Panc1 (cell line): Measurements from ENCODE around the gene SLC7A4. TPM values are rescaled to one million over a fixed set of nuclear protein-coding genes. Genes with fewer than 3 reads are reported as not detected.
"Not testable (repeated sequence)": the region's sequence is repeated elsewhere in the genome, so short reads cannot be mapped to it uniquely, and the experiment has no call there.

Experiments
- ATAC-seq: fragments of 200-7000 bp; cut with Tn5 transposase; 2 replicates; pipeline ENCODE4 v1.9.1; 2020; ENCODE audit warnings: mild to moderate bottlenecking, moderate library complexity
- BruUV-seq: library from RNA; stranded (reverse); fragments of 400-500 nt; replicated peaks from 2 replicates; lab custom pipeline; 2021; lab: Mats Ljungman, UMichigan
- CTCF ChIA-PET: fragments of 300-600 bp; sonication (Branson Sonifier 250); formaldehyde crosslinking; loops from one replicate; lab custom pipeline; 2022; ENCODE audit warnings: antibody characterized with exemption; lab: Charles Lee
- POLR2A ChIA-PET: fragments of 300-600 bp; sonication (Branson Sonifier 250); formaldehyde crosslinking; loops from one replicate; lab custom pipeline; 2022; ENCODE audit warnings: antibody characterized with exemption; lab: Charles Lee
- DNase-seq: peaks from one replicate; pipeline ENCODE4 v3.0.0-alpha.2; 2010; ENCODE audit warnings: low read depth, low spot score
- H3K27ac ChIP-seq: 2 replicates; pipeline ENCODE4 v1.5.1; 2011; ENCODE audit warnings: mild to moderate bottlenecking, low read length, inconsistent platforms
- H3K27me3 ChIP-seq: fragments of 200-500 bp; sonication (Bioruptor generic); 2 replicates; pipeline ENCODE4 v1.6.0; 2014; ENCODE audit warnings: low read length, inconsistent platforms; ENCODE audit not compliant: control insufficient read depth, insufficient read depth
- H3K36me3 ChIP-seq: fragments of 200-500 bp; sonication (Bioruptor generic); 2 replicates; pipeline ENCODE4 v1.5.1; 2014; ENCODE audit warnings: inconsistent platforms, mild to moderate bottlenecking, low read length, moderate library complexity; ENCODE audit not compliant: control insufficient read depth, insufficient read depth
- H3K4me1 ChIP-seq: 2 replicates; pipeline ENCODE4 v1.5.1; 2011; ENCODE audit warnings: inconsistent platforms, mild to moderate bottlenecking, low read length, moderate library complexity; ENCODE audit not compliant: control insufficient read depth, insufficient read depth
- H3K4me3 ChIP-seq, 2 experiments: 2 replicates each; pipeline ENCODE4 v1.5.1; 2011 to 2012; ENCODE audit warnings: low read depth in 2 of 2, low read length in 2 of 2, mild to moderate bottlenecking in 2 of 2, inconsistent platforms in 1 of 2, moderate library complexity in 1 of 2
- H3K9me3 ChIP-seq: fragments of 200-500 bp; sonication (Bioruptor generic); 2 replicates; pipeline ENCODE4 v1.5.1; 2014; ENCODE audit warnings: low read depth, mild to moderate bottlenecking, inconsistent platforms, low read length, moderate library complexity; ENCODE audit not compliant: control insufficient read depth, insufficient read depth
- CTCF ChIP-seq: fragments of 450-650 bp; IDR thresholded peaks from 2 replicates; pipeline ENCODE4 v1.5.1; 2017; ENCODE audit warnings: mild to moderate bottlenecking
- POLR2AphosphoS5 ChIP-seq: IDR thresholded peaks from 2 replicates; pipeline ENCODE4 v1.6.1; 2012; ENCODE audit warnings: mild to moderate bottlenecking, low read depth, low read length, moderate library complexity
- SIN3A ChIP-seq: IDR thresholded peaks from 2 replicates; pipeline ENCODE4 v1.6.1; 2012; ENCODE audit warnings: low read depth, mild to moderate bottlenecking, low read length, moderate library complexity, borderline replicate concordance; ENCODE audit not compliant: insufficient read depth
- TCF7L2 ChIP-seq: IDR thresholded peaks from 2 replicates; pipeline ENCODE4 v1.6.1; 2011; ENCODE audit warnings: mild to moderate bottlenecking, low read depth, low read length, inconsistent platforms
- in situ Hi-C: cut with HindIII; loops from 2 replicates; pipeline ENCODE4 v1.10.0; 2016; ENCODE audit warnings: low sequenced_read_pairs, low pct_unique_long_range_greater_than_20kb
- intact Hi-C: fragments of 100-400 bp; cut with micrococcal nuclease; formaldehyde crosslinking; loops from one replicate; pipeline ENCODE4 v1.10.0; 2022; ENCODE audit not compliant: unreplicated experiment
- total RNA-seq: library from RNA; stranded (reverse); gene quantifications from one replicate; pipeline ENCODE4 v1.2.1, GENCODE V29; 2021; ENCODE audit not compliant: unreplicated experiment
- TF ChIP-seq, protein P1 (sequence below), 2 experiments: IDR thresholded peaks; 2 replicates each; pipeline ENCODE4 v1.6.1; 2011 to 2012; ENCODE audit warnings: low read depth in 2 of 2, control low read depth in 1 of 2, low read length in 1 of 2, mild to moderate bottlenecking in 1 of 2, moderate library complexity in 1 of 2; ENCODE audit not compliant: insufficient read depth in 1 of 2

The SLC7A4 gene
- total RNA-seq, 1 experiment from 2014 or later, result not detected

GRCh38 chr22:21051145-21051830 lies 18.9 kb upstream of the SLC7A4 start:
- Histone ChIP-seq H3K36me3 (no peaks in the 10 kb centered on the region), H3K4me3 (no peak overlapping the region), H3K27ac (no peak overlapping the region), H3K27me3 (no peaks in the 10 kb centered on the region), H3K9me3 (no peaks in the 10 kb centered on the region), H3K4me1 (no peaks in the 10 kb centered on the region)
- no peak for TF ChIP-seq POLR2AphosphoS5
- no peak for TF ChIP-seq SIN3A
- TF ChIP-seq TCF7L2, result no peak
- no peak for TF ChIP-seq CTCF
- TF ChIP-seq, protein P1, sequence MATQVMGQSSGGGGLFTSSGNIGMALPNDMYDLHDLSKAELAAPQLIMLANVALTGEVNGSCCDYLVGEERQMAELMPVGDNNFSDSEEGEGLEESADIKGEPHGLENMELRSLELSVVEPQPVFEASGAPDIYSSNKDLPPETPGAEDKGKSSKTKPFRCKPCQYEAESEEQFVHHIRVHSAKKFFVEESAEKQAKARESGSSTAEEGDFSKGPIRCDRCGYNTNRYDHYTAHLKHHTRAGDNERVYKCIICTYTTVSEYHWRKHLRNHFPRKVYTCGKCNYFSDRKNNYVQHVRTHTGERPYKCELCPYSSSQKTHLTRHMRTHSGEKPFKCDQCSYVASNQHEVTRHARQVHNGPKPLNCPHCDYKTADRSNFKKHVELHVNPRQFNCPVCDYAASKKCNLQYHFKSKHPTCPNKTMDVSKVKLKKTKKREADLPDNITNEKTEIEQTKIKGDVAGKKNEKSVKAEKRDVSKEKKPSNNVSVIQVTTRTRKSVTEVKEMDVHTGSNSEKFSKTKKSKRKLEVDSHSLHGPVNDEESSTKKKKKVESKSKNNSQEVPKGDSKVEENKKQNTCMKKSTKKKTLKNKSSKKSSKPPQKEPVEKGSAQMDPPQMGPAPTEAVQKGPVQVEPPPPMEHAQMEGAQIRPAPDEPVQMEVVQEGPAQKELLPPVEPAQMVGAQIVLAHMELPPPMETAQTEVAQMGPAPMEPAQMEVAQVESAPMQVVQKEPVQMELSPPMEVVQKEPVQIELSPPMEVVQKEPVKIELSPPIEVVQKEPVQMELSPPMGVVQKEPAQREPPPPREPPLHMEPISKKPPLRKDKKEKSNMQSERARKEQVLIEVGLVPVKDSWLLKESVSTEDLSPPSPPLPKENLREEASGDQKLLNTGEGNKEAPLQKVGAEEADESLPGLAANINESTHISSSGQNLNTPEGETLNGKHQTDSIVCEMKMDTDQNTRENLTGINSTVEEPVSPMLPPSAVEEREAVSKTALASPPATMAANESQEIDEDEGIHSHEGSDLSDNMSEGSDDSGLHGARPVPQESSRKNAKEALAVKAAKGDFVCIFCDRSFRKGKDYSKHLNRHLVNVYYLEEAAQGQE (IDR thresholded peaks at IDR 0.05; ENCODE audit: insufficient read depth in 1 of 2, low read depth in 2 of 2, low read length in 1 of 2), result no peak
- ChIA-PET CTCF (no interaction called here), POLR2A (no interaction called here)
- intact Hi-C loops (no loop called here), in situ Hi-C loops (no loop called here)
- no TSS peak for BruUV-seq
- DNase-seq, result no peak
- ATAC-seq, result no peak

DNA sequence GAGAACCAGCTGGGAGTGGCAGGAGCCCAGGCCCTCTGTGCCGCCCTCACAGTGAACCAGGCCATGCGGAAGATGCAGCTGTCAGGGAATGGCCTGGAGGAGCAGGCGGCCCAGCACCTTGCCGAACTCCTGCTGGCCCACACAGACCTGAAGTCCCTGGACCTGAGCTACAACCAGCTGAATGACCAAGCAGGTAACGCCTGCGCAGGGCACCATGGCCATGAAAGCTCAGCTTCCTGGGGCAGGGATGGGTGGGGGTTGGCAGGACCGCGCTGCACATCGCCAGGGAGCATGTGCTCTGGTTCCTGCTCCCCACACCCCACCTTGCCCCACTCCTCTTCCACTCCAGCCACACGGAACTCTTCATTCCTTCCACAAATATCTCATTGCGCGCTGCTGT lies 16.6 kb upstream of the SLC7A4 start:
- H3K27me3 ChIP-seq, DNase-seq, in situ Hi-C loops, H3K4me1 ChIP-seq, H3K4me3 ChIP-seq, ATAC-seq, intact Hi-C loops, POLR2A ChIA-PET, H3K36me3 ChIP-seq, CTCF ChIA-PET, H3K27ac ChIP-seq, H3K9me3 ChIP-seq, BruUV-seq: not testable (repeated sequence)

- intact Hi-C loops, DNase-seq, POLR2A ChIA-PET, in situ Hi-C loops, H3K9me3 ChIP-seq, ATAC-seq, H3K27me3 ChIP-seq, H3K4me3 ChIP-seq, BruUV-seq, H3K4me1 ChIP-seq, H3K27ac ChIP-seq, H3K36me3 ChIP-seq: not testable (repeated sequence)
- CTCF ChIA-PET, result interaction anchor here (0.7 kb wide), 1 partner anchor 1896 kb away, joined by 3 read pairs; no protein-coding TSS in a partner anchor
Observed at GRCh38 chr22:21048448-21048847, 16.1 kb upstream of the SLC7A4 start.
